CD4-positive, alpha-beta T cell treated with Interleukin-4 for 1 hour (primary cell): ENCODE data around the gene CADM2.

Experiments used
- DNase-seq, 2 donors: peaks; one replicate each; pipeline ENCODE4 v3.0.0-alpha.2; 2020 to 2022

The CADM2 gene

GRCh38 chr3:84985795-84986194, 27.0 kb downstream of the CADM2 start:
- DNase-seq, result no peak

GRCh38 chr3:84987706-84988504, 29.1 kb downstream of the CADM2 start:
- no peak for DNase-seq

- DNase-seq, result no peak
These were observed 30.3 kb downstream of the CADM2 start for GRCh38 chr3:84989102-84989501.

DNA sequence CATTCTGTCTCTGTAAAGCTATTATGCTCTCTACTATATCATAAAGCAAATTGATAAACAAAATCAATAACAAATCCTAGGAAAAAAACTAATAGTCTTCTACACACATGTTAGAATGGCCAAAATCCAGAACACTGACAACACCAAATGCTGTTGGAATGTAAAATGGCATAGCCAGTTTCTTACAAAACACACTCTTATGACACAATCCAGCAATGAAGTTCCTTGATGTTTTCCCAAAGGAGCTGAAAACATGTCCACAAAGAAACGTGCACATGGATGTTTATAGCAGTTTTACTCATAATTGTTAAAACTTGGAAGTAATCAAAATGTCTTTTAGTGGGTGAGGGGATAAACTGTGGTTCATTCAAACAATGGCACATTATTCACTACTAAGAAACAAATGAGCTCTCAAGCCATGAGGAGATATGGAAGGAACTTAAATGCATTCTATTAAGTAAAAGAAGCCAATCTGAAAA, 32.7 kb downstream of the CADM2 start:
- DNase-seq, result no peak

DNA sequence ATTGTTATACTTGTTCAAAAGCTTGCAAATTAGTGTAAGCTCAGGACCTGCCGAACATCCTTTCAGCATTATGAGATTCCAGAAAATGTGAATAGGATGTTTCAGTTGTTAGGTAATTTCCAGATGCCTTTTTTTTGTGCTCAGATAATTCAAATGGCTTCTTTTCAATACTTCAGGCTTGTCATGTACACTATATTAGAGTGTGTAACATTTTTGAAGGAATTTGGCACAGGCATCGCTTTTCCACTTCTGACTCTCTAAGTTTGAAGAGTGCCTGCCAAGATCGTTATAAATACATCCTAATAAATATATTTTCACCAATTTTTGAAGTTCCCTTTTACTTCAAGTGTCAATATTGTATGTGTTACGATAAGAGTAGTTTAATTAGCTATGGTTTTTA, 35.2 kb downstream of the CADM2 start:
- DNase-seq, result no peak

GRCh38 chr3:84998545-84998944, 39.8 kb downstream of the CADM2 start:
- DNase-seq, result no peak

DNA sequence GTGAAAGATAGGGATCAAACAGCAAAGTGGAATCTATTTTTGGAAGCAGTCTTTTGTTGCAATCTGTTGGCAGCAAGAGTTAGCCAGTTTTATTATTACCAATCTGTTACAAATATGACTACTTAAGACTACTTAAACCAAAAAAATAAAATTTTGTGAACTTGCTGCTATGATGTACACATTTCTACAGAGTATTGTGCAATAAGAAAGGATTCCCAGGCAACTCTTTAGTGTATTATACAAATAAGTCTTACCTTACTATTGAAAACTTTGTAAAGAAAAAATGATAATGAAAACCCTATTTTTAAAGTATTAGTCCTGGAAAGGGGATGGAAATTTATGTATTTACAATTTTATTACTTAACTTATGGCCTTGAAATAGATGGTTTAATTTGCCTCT, 44.7 kb downstream of the CADM2 start:
- DNase-seq, result no peak

- DNase-seq, result no peak
These were observed 45.4 kb downstream of the CADM2 start for GRCh38 chr3:85004147-85004546.

DNA sequence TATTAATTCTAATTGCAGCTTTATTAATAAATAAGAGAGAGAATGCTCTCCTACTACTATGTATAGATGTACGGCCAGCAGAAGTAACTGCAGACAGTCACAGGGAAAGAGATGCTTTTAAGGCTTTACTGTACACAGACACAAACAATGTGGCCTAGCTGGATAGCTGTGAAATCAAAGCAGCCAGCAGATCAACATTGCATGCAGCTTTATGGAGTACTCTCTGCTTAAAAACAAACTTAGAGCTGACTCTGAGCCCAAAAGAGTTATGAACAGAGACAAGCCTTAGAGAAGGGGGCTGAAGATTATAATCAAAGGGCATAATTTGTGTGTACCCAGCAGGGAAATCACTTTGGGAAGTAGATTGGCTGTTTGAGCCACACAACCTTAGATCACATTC, 47.2 kb downstream of the CADM2 start:
- DNase-seq, result no peak

GRCh38 chr3:85007195-85008094, 48.7 kb downstream of the CADM2 start:
- no peak for DNase-seq

- DNase-seq, result no peak
These were observed 62.0 kb downstream of the CADM2 start for GRCh38 chr3:85020828-85021227.

GRCh38 chr3:85030052-85030451, 71.3 kb downstream of the CADM2 start:
- DNase-seq, result no peak

DNA sequence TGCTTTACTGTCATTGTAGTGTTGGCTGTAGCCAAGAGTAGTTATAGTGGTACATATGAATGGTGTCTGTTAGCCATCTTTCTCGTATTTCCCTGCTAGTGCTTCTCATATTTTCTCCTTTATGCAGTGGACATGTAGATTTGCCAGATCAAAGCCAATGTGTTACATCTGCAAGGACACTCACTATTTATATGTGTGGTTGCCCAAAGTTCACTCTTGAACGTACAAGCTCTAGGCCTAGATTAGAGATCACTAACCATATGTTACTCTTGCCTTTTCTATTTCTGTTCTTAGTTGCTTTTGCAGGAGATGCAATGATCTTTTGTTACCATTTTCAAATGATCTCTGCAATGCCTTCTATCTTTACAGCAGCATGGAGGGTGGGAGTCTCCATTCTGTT, 78.4 kb downstream of the CADM2 start:
- no peak for DNase-seq

GRCh38 chr3:85041001-85041400, 82.2 kb downstream of the CADM2 start:
- DNase-seq, result no peak

- DNase-seq, result no peak
These were observed 82.8 kb downstream of the CADM2 start for GRCh38 chr3:85041562-85042055.

- DNase-seq, result no peak
These were observed 92.0 kb downstream of the CADM2 start for GRCh38 chr3:85050821-85051220.

- no peak for DNase-seq
These were observed 93.0 kb downstream of the CADM2 start for GRCh38 chr3:85051786-85052185.

- DNase-seq, result no peak
These were observed 94.8 kb downstream of the CADM2 start for GRCh38 chr3:85053626-85054025.

DNA sequence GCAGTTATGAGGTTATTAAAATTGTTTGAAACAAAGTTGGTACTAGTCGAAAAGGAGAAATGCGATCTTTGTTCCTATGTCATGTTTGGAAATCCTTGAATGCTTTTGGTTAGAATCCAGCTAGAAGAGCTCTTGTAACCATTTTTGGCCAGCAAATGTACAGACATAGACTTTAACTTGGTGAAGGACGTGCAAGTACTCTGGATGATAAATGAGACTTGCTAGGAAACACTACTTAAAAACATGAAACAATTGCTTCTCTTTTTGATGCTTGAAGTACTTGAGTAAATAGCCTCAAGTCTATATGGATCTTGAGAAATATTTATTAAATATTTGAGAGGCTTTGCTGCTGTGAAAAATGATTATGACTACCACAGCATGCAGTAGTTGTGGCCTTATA, 95.8 kb downstream of the CADM2 start:
- no peak for DNase-seq

GRCh38 chr3:85068911-85069310, 110.1 kb downstream of the CADM2 start:
- no peak for DNase-seq

DNA sequence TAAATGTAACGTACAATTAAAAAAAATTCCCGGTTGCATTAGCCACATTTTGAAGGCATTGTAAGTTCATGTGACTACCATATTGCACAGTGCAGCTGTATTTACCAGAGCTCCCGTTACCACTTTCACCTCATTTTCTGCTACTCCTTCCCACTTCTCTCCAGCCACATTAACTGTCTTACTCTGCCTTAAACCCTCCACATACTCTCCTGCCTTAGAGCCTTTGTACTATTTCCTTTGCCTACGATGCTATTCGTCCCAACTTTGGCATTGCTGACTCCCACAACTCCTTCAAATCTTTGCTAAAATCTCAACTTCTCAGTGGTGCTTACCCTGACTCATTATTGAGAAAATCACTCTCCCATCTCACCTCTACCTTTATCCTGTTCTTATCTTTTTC, 115.2 kb downstream of the CADM2 start:
- no peak for DNase-seq

GRCh38 chr3:85075663-85076062, 116.9 kb downstream of the CADM2 start:
- DNase-seq, result no peak

DNA sequence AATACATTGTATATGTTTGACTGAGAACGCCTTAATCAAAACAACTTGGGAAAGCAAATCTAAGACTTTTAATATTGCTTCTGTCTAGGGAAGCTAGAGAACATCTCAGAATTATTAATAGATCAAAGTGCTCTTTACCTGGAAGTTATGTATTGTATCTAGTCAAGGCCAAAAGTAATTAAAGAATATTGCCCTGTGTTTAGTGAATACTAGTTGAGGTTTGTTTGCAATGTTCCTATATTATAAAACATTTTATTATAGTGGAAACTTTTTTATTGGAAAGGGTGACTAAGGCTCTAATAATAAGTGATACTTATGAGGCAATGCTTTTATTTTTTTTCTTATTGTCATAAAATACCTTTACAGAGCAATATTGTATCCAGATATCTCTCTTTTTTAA, 118.2 kb downstream of the CADM2 start:
- no peak for DNase-seq
